Measurements from ENCODE around the gene HES2. TPM values are rescaled to one million over a fixed set of nuclear protein-coding genes. Genes with fewer than 3 reads are reported as not detected.
A peak's percentile ranks its signal among the peaks of the same experiment; 100 is the strongest.

Gene HES2
- total and polyA plus RNA-seq, 2 of the 4 experiments (the other 2 are of a cell fraction): not detected

- Histone ChIP-seq H2BK20ac (ENCODE audit: low read depth, low read length) (no peak overlapping the region), H4K20me1 (ENCODE audit: insufficient read depth, low read length) (peaks cover 14% of the 10 kb centered on the region; the same call in 1 of the 2 replicates), H2BK120ac (ENCODE audit: low read depth, low read length) (no peak overlapping the region), H2AFZ (replicated peaks; ENCODE audit: low read length, poor library complexity) (peak overlapping the region; percentile 98), H4K91ac (ENCODE audit: insufficient read depth, low read depth, low read length) (no peak overlapping the region), H3K23ac (ENCODE audit: low read depth, low read length) (peak overlapping the region; percentile 99), H3K79me1 (ENCODE audit: low read depth in 1 of 2, low read length in 2 of 2) (peaks cover 5 to 33% of the 10 kb centered on the region in 2 experiments), H3K27me3 (ENCODE audit: control insufficient read depth, insufficient read depth, low read length) (peaks cover 2% of the 10 kb centered on the region; the same call in 1 of the 2 replicates), H4K5ac (ENCODE audit: low read depth, low read length) (no peak overlapping the region), H3K4me3 (ENCODE audit: insufficient read depth, low read depth, low read length) (peak overlapping the region; percentile 91), H3K4ac (ENCODE audit: low read depth, low read length) (no peak overlapping the region), H3K9ac (ENCODE audit: low read depth, low read length) (peak overlapping the region; percentile 18; the same call in 1 of the 2 replicates), H3K56ac (ENCODE audit: extremely low read depth, insufficient read depth, low read length) (no peak overlapping the region), H3K4me1 (ENCODE audit: control insufficient read depth, insufficient read depth, low read length) (peaks cover 9% of the 10 kb centered on the region), H3K36me3 (ENCODE audit: control insufficient read depth, insufficient read depth, low read length) (no peaks in the 10 kb centered on the region), H2AK9ac (replicated peaks; ENCODE audit: low read depth, low read length, poor library complexity) (peak overlapping the region; percentile 97), H3K18ac (ENCODE audit: low read depth, low read length) (no peak overlapping the region), H2BK15ac (ENCODE audit: low read depth, low read length) (no peak overlapping the region), H2AK5ac (ENCODE audit: low read depth, low read length) (0 out of 2 replicates have a peak overlapping the region, but pooled peaks have one; percentile 73), H3K9me3 (ENCODE audit: control insufficient read depth, insufficient read depth, low read length) (no peaks in the 10 kb centered on the region), H3K14ac (replicated peaks; ENCODE audit: low read depth, low read length) (peak overlapping the region; percentile 87), H4K8ac (ENCODE audit: low read depth in 2 of 2, low read length in 2 of 2) (0 out of 4 replicates have a peak overlapping the region, but pooled peaks of 1 of the 2 experiments have one; percentile 33), H2BK5ac (ENCODE audit: low read depth, low read length, poor library complexity, severe bottlenecking) (peak overlapping the region; percentile 20), H3K9me1 (ENCODE audit: insufficient read depth, low read length) (peaks cover 7% of the 10 kb centered on the region), H3K27ac (ENCODE audit: insufficient read depth, low read length) (no peak overlapping the region; the same call in 1 of the 2 replicates), H3K4me2 (ENCODE audit: low read depth, low read length) (peak overlapping the region; percentile 88)
- ChIA-PET POLR2A (ENCODE audit: unreplicated experiment) (no interaction called here), CTCF (interaction anchor here (1.0 kb wide), 1 partner anchor 9 kb away, joined by 3 read pairs; no protein-coding TSS in a partner anchor)
- TF ChIP-seq, protein P1, sequence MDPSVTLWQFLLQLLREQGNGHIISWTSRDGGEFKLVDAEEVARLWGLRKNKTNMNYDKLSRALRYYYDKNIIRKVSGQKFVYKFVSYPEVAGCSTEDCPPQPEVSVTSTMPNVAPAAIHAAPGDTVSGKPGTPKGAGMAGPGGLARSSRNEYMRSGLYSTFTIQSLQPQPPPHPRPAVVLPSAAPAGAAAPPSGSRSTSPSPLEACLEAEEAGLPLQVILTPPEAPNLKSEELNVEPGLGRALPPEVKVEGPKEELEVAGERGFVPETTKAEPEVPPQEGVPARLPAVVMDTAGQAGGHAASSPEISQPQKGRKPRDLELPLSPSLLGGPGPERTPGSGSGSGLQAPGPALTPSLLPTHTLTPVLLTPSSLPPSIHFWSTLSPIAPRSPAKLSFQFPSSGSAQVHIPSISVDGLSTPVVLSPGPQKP (IDR thresholded peaks at IDR 0.05; ENCODE audit: borderline replicate concordance, low read depth, low read length): no peak
- no peak for TF ChIP-seq FOS (IDR thresholded peaks at IDR 0.05; ENCODE audit: low read depth, low read length)
- peak; percentile 6; the same call in 1 of the 2 replicates for TF ChIP-seq MXI1 (IDR thresholded peaks at IDR 0.05; ENCODE audit: borderline replicate concordance, low read depth, low read length)
- no peak for TF ChIP-seq MAFK (IDR thresholded peaks at IDR 0.05; ENCODE audit: low read depth, low read length)
- 1% methylated on average over 53 of the region's 83 CpGs; no CpG with 5 or more reads in 1 of the 2 experiments for WGBS, 2 experiments (ENCODE audit: extremely low coverage in 2 of 2, insufficient read length in 1 of 2)
- ATAC-seq (ENCODE audit: low read depth) (peak; percentile 27), DNase-seq (no peak)
- dilution Hi-C loops (cut with HindIII; ENCODE audit: low sequenced_read_pairs, unreplicated experiment) (no loop called here), in situ Hi-C loops (cut with MboI; ENCODE audit: low sequenced_read_pairs) (no loop called here), intact Hi-C loops (cut with micrococcal nuclease) (loop anchor here (1.0 kb wide), 1 partner anchor 157 kb away; no protein-coding TSS in a partner anchor)
- no TSS peak for BruUV-seq (replicated peaks)
These were observed 26.8 kb downstream of the HES2 start for GRCh38 chr1:6392809-6393399.
